HCT116 (cell line): Measurements from ENCODE around the gene DHX57. TPM values are rescaled to one million over a fixed set of nuclear protein-coding genes. Genes with fewer than 3 reads are reported as not detected.

Experiments
- ATAC-seq: fragments of 200-7000 bp; cut with Tn5 transposase; 2 replicates; pipeline ENCODE4 v1.9.1; 2020; ENCODE audit warnings: mild to moderate bottlenecking, moderate library complexity
- BruUV-seq: library from RNA; stranded (reverse); fragments of 400-500 nt; replicated peaks from 2 replicates; lab custom pipeline; 2021; lab: Mats Ljungman, UMichigan
- CTCF ChIA-PET: fragments of 300-600 bp; sonication (Branson Sonifier 250); formaldehyde crosslinking; loops from one replicate; lab custom pipeline; 2021; ENCODE audit warnings: antibody characterized with exemption; lab: Charles Lee
- POLR2A ChIA-PET: fragments of 300-600, 350-600 bp; sonication (Branson Sonifier 250); formaldehyde crosslinking; loops from one replicate; lab custom pipeline; 2021; ENCODE audit warnings: antibody characterized with exemption; lab: Charles Lee
- RAD21 ChIA-PET, 2 experiments: fragments of 300-600 bp; sonication (Branson Sonifier 250); formaldehyde crosslinking; loops; one replicate each; lab custom pipeline; 2023; ENCODE audit warnings: low total read pairs in 2 of 2; ENCODE audit not compliant: uncharacterized antibody in 2 of 2, unreplicated experiment in 2 of 2, low non-redundant PET in 1 of 2; lab: Charles Lee
- DNase-seq: peaks from one replicate; pipeline ENCODE4 v3.0.0-alpha.2; 2010; ENCODE audit warnings: low read depth, low spot score
- H2AFZ ChIP-seq: fragments of 200-600 bp; shearing (Covaris generic), sonication (generic); 2 replicates; pipeline ENCODE4 v1.6.1; 2017; ENCODE audit warnings: low read depth, mixed run types, mixed read lengths, antibody characterized with exemption, low read length; ENCODE audit not compliant: poor library complexity, severe bottlenecking
- H3K27ac ChIP-seq: 2 replicates; pipeline ENCODE4 v1.5.1; 2012; ENCODE audit warnings: low read depth, low read length
- H3K27me3 ChIP-seq: fragments of 200-600 bp; sonication (generic); 2 replicates; pipeline ENCODE4 v1.6.1; 2016; ENCODE audit warnings: mixed run types, low read length, mixed read lengths; ENCODE audit not compliant: insufficient read depth
- H3K36me3 ChIP-seq, 2 experiments: fragments of 200-500 bp in 1 of 2; fragments of 200-600 bp in 1 of 2; sonication (Bioruptor generic) in 1 of 2; sonication (generic) in 1 of 2; 2 replicates each; pipeline versions ENCODE4 v1.5.1 to v1.6.1; 2014 to 2016; ENCODE audit warnings: low read length in 2 of 2, inconsistent platforms in 1 of 2, mixed read lengths in 1 of 2, mixed run types in 1 of 2; ENCODE audit not compliant: insufficient read depth in 2 of 2, control insufficient read depth in 1 of 2
- H3K4me1 ChIP-seq, 2 experiments: fragments of 200-600 bp in 1 of 2; sonication (generic) in 1 of 2; 2 replicates each; pipeline versions ENCODE4 v1.5.1 to v1.6.1; 2012 to 2017; ENCODE audit warnings: low read length in 2 of 2, inconsistent platforms in 1 of 2, mild to moderate bottlenecking in 1 of 2, mixed read lengths in 1 of 2, mixed run types in 1 of 2, moderate library complexity in 1 of 2; ENCODE audit not compliant: insufficient read depth in 2 of 2, control insufficient read depth in 1 of 2
- H3K4me2 ChIP-seq: fragments of 200-600 bp; sonication (generic); 2 replicates; pipeline ENCODE4 v1.6.1; 2017; ENCODE audit warnings: mixed run types, low read length, mixed read lengths
- H3K4me3 ChIP-seq, 2 experiments: fragments of 200-600 bp in 1 of 2; sonication (generic) in 1 of 2; replicated peaks in 1 of 2; 2 replicates each; pipeline ENCODE4 v1.5.1; 2011 to 2016; ENCODE audit warnings: low read length in 2 of 2, control low read depth in 1 of 2, low read depth in 1 of 2, mild to moderate bottlenecking in 1 of 2, mixed read lengths in 1 of 2, mixed run types in 1 of 2
- H3K79me2 ChIP-seq: fragments of 200-600 bp; sonication (generic); 2 replicates; pipeline ENCODE4 v1.6.1; 2017; ENCODE audit warnings: mild to moderate bottlenecking, mixed run types, low read length, moderate library complexity, mixed read lengths; ENCODE audit not compliant: insufficient read depth
- H3K9ac ChIP-seq: fragments of 200-600 bp; sonication (generic); 2 replicates; pipeline ENCODE4 v1.6.1; 2016; ENCODE audit warnings: low read length, mixed read lengths
- H3K9me2 ChIP-seq: fragments of 200-600 bp; sonication (generic), shearing (Covaris generic); 2 replicates; pipeline ENCODE4 v1.6.1; 2017; ENCODE audit warnings: mixed run types, mild to moderate bottlenecking, moderate library complexity; ENCODE audit not compliant: insufficient read depth
- H3K9me3 ChIP-seq, 2 experiments: fragments of 200-500 bp in 1 of 2; fragments of 200-600 bp in 1 of 2; sonication (Bioruptor generic) in 1 of 2; sonication (generic) in 1 of 2; 2 replicates each; pipeline ENCODE4 v1.6.1; 2014 to 2017; ENCODE audit warnings: low read length in 2 of 2, mixed read lengths in 2 of 2, inconsistent platforms in 1 of 2, low read depth in 1 of 2, mild to moderate bottlenecking in 1 of 2, mixed run types in 1 of 2, moderate library complexity in 1 of 2; ENCODE audit not compliant: control insufficient read depth in 1 of 2, insufficient read depth in 1 of 2
- H4K20me1 ChIP-seq: fragments of 200-600 bp; sonication (generic), shearing (Covaris generic); 2 replicates; pipeline ENCODE4 v1.6.1; 2017; ENCODE audit warnings: mixed run types, mild to moderate bottlenecking, moderate library complexity; ENCODE audit not compliant: insufficient read depth
- CBX3 ChIP-seq: IDR thresholded peaks from 2 replicates; pipeline ENCODE4 v1.6.1; 2012; ENCODE audit warnings: low read depth
- EGR1 ChIP-seq: IDR thresholded peaks from 2 replicates; pipeline ENCODE4 v1.6.1; 2012; ENCODE audit warnings: low read depth
- ELF1 ChIP-seq: IDR thresholded peaks from 2 replicates; pipeline ENCODE4 v1.6.1; 2012; ENCODE audit warnings: low read depth, borderline replicate concordance
- EZH2phosphoT487 ChIP-seq: fragments of 200-600 bp; IDR thresholded peaks from 2 replicates; pipeline ENCODE4 v1.6.1; 2018; ENCODE audit warnings: antibody characterized with exemption, borderline replicate concordance
- JUND ChIP-seq: IDR thresholded peaks from 2 replicates; pipeline ENCODE4 v1.6.1; 2012
- POLR2A ChIP-seq: IDR thresholded peaks from 2 replicates; pipeline ENCODE4 v1.7.0; 2011; ENCODE audit warnings: borderline replicate concordance; ENCODE audit not compliant: insufficient read depth, insufficient read length; ENCODE audit errors: extremely low read depth
- POLR2AphosphoS5 ChIP-seq: IDR thresholded peaks from 2 replicates; pipeline ENCODE4 v1.6.1; 2011; ENCODE audit warnings: mild to moderate bottlenecking, low read depth, low read length, moderate library complexity
- RAD21 ChIP-seq: IDR thresholded peaks from 2 replicates; pipeline ENCODE4 v1.6.1; 2012; ENCODE audit warnings: low read depth, mild to moderate bottlenecking
- SP1 ChIP-seq: IDR thresholded peaks from 2 replicates; pipeline ENCODE4 v1.6.1; 2012; ENCODE audit warnings: low read depth
- SRF ChIP-seq: IDR thresholded peaks from 2 replicates; pipeline ENCODE4 v1.6.1; 2012; ENCODE audit warnings: low read depth
- TCF7L2 ChIP-seq: IDR thresholded peaks from 2 replicates; pipeline ENCODE4 v1.7.0; 2011; ENCODE audit warnings: borderline replicate concordance, inconsistent platforms; ENCODE audit not compliant: insufficient read depth, insufficient read length; ENCODE audit errors: extremely low read depth
- ZFX ChIP-seq: fragments of 450-650 bp; IDR thresholded peaks from 2 replicates; pipeline ENCODE4 v1.6.1; 2017
- ZNF274 ChIP-seq: fragments of 200-500 bp; sonication (Bioruptor generic); IDR thresholded peaks from 2 replicates; pipeline ENCODE4 v1.6.1; 2014; ENCODE audit warnings: mild to moderate bottlenecking, low read depth, low read length, inconsistent platforms
- intact Hi-C: fragments of 100-400 bp; cut with micrococcal nuclease; formaldehyde crosslinking; loops from 2 replicates; pipeline ENCODE4 v1.10.0; 2022
- total RNA-seq: library from RNA; stranded (reverse); gene quantifications from one replicate; pipeline ENCODE4 v1.2.1, GENCODE V29; 2021; ENCODE audit not compliant: unreplicated experiment
- TF ChIP-seq, protein P1 (sequence below), 3 experiments: fragments of 200-600 bp in 1 of 3; sonication (generic) in 1 of 3; IDR thresholded peaks in 2 of 3; conservative IDR thresholded peaks in 1 of 3; 2 replicates each; pipeline ENCODE4 v1.5.1; 2012 to 2017; ENCODE audit warnings: low read depth in 2 of 3, low read length in 2 of 3, antibody characterized with exemption in 1 of 3, borderline replicate concordance in 1 of 3, control low read depth in 1 of 3, mild to moderate bottlenecking in 1 of 3, mixed read lengths in 1 of 3, mixed run types in 1 of 3, moderate library complexity in 1 of 3; ENCODE audit not compliant: insufficient read depth in 1 of 3
- TF ChIP-seq, protein P2 (sequence below): IDR thresholded peaks from 2 replicates; pipeline ENCODE4 v1.6.1; 2012
- TF ChIP-seq, protein P3 (sequence below): IDR thresholded peaks from 2 replicates; pipeline ENCODE4 v1.6.1; 2012
- TF ChIP-seq, protein P4 (sequence below): IDR thresholded peaks from 2 replicates; pipeline ENCODE4 v1.6.1; 2011; ENCODE audit warnings: mild to moderate bottlenecking, low read length, moderate library complexity; ENCODE audit not compliant: insufficient replicate concordance; ENCODE audit errors: extremely low read depth

Gene DHX57
- total RNA-seq, 1 experiment from 2014 or later, result 19.4 TPM

- TF ChIP-seq, protein P1, sequence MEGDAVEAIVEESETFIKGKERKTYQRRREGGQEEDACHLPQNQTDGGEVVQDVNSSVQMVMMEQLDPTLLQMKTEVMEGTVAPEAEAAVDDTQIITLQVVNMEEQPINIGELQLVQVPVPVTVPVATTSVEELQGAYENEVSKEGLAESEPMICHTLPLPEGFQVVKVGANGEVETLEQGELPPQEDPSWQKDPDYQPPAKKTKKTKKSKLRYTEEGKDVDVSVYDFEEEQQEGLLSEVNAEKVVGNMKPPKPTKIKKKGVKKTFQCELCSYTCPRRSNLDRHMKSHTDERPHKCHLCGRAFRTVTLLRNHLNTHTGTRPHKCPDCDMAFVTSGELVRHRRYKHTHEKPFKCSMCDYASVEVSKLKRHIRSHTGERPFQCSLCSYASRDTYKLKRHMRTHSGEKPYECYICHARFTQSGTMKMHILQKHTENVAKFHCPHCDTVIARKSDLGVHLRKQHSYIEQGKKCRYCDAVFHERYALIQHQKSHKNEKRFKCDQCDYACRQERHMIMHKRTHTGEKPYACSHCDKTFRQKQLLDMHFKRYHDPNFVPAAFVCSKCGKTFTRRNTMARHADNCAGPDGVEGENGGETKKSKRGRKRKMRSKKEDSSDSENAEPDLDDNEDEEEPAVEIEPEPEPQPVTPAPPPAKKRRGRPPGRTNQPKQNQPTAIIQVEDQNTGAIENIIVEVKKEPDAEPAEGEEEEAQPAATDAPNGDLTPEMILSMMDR (IDR thresholded peaks at IDR 0.05 in 2 of 3, conservative IDR thresholded peaks at IDR 0.05 in 1 of 3; ENCODE audit: borderline replicate concordance in 1 of 3, insufficient read depth in 1 of 3, low read depth in 2 of 3, low read length in 2 of 3), result no peak
- TF ChIP-seq TCF7L2 (no peak), ZFX (no peak), ZNF274 (no peak), JUND (no peak), EGR1 (no peak), RAD21 (no peak), POLR2A (no peak), SP1 (no peak)
- TF ChIP-seq, protein P2, sequence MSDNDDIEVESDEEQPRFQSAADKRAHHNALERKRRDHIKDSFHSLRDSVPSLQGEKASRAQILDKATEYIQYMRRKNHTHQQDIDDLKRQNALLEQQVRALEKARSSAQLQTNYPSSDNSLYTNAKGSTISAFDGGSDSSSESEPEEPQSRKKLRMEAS, result no peak
Observed at GRCh38 chr2:38922902-38923301, 47.2 kb upstream of the DHX57 start (continued).

DNA sequence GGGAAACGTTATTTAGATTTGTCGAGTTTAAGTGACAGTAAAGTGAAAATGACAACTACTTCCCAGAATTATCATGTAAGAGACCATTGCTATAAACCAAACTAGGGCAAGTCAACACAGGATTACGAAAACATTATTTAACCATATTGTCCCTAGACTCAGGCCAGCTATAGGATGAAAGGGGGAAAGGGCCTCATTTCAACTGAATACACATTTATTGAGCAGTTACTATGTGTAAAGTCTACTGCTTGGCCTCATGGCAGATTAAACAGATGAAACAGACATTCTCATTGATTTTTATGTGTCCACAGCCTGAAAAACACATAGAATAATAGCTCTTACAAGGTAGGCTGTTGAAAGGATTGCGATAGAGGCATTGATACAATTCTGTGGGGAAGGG is 46.7 kb upstream of the DHX57 start:
- Histone ChIP-seq H3K27me3 (no peaks in the 10 kb centered on the region), H3K4me1 (no peaks in the 10 kb centered on the region), H4K20me1 (no peaks in the 10 kb centered on the region), H3K4me3 (no peak overlapping the region), H3K4me2 (no peak overlapping the region), H3K9me3 (no peaks in the 10 kb centered on the region), H2AFZ (no peak overlapping the region), H3K27ac (no peak overlapping the region), H3K9me2 (no peaks in the 10 kb centered on the region), H3K36me3 (no peaks in the 10 kb centered on the region), H3K79me2 (no peaks in the 10 kb centered on the region), H3K9ac (no peak overlapping the region)
- ATAC-seq (no peak), DNase-seq (no peak)
- no TSS peak for BruUV-seq
- CTCF ChIA-PET, result no interaction called here
- RAD21 ChIA-PET, result no interaction called here
- TF ChIP-seq POLR2A (no peak), CBX3 (no peak), EGR1 (no peak), SRF (no peak), ZNF274 (no peak), EZH2phosphoT487 (no peak), POLR2AphosphoS5 (no peak), RAD21 (no peak), JUND (no peak), SP1 (no peak), ZFX (no peak), ELF1 (no peak)
- TF ChIP-seq, protein P3, sequence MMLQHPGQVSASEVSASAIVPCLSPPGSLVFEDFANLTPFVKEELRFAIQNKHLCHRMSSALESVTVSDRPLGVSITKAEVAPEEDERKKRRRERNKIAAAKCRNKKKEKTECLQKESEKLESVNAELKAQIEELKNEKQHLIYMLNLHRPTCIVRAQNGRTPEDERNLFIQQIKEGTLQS, result no peak
- TF ChIP-seq, protein P2, result no peak
- TF ChIP-seq, protein P4, sequence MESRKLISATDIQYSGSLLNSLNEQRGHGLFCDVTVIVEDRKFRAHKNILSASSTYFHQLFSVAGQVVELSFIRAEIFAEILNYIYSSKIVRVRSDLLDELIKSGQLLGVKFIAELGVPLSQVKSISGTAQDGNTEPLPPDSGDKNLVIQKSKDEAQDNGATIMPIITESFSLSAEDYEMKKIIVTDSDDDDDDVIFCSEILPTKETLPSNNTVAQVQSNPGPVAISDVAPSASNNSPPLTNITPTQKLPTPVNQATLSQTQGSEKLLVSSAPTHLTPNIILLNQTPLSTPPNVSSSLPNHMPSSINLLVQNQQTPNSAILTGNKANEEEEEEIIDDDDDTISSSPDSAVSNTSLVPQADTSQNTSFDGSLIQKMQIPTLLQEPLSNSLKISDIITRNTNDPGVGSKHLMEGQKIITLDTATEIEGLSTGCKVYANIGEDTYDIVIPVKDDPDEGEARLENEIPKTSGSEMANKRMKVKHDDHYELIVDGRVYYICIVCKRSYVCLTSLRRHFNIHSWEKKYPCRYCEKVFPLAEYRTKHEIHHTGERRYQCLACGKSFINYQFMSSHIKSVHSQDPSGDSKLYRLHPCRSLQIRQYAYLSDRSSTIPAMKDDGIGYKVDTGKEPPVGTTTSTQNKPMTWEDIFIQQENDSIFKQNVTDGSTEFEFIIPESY, result no peak
- POLR2A ChIA-PET, result no interaction called here
- intact Hi-C loops, result no loop called here
